Measurements from ENCODE around the gene SACM1L.

SACM1L gene

GRCh38 chr3:45790596-45790995 lies 101.4 kb downstream of the SACM1L start:
- DNase-seq: no peak

- no peak for DNase-seq
These were observed 102.8 kb downstream of the SACM1L start for GRCh38 chr3:45792036-45792435.

- DNase-seq: no peak
These were observed 103.4 kb downstream of the SACM1L start for GRCh38 chr3:45792516-45793172.

- DNase-seq: no peak
These were observed 104.4 kb downstream of the SACM1L start for GRCh38 chr3:45793482-45794176.

- DNase-seq: no peak
These were observed 105.0 kb downstream of the SACM1L start for GRCh38 chr3:45794177-45794560.

- no peak for DNase-seq
These were observed 105.5 kb downstream of the SACM1L start for GRCh38 chr3:45794660-45795059.

All from AML-193 (cell line).